ENCODE measurements around the gene RFX5. TPM values are rescaled to one million over a fixed set of nuclear protein-coding genes. Genes with fewer than 3 reads are reported as not detected.

Gene RFX5
- total RNA-seq, 1 experiment from 2014 or later = 34.1 TPM

Other genes starting within 250 kb of the RFX5 start
- gene SEMA6C, start 200.6 kb downstream of the RFX5 start, total RNA-seq (2014; rRNA removed) = 2.0 and 2.8 TPM in 2 replicates
- not detected in 2 replicates for gene TNFAIP8L2, start 190.6 kb downstream of the RFX5 start, total RNA-seq (2014; rRNA removed)
- gene LYSMD1, start 181.3 kb downstream of the RFX5 start, total RNA-seq (2014; rRNA removed) = 6.3 and 7.5 TPM in 2 replicates
- 80.3 and 82.4 TPM in 2 replicates for gene SCNM1, start 181.1 kb downstream of the RFX5 start, total RNA-seq (2014; rRNA removed)
- 1.8 and 2.7 TPM in 2 replicates for gene TMOD4, start 171.3 kb downstream of the RFX5 start, total RNA-seq (2014; rRNA removed)
- gene VPS72, start 157.1 kb downstream of the RFX5 start, total RNA-seq (2014; rRNA removed) = 75.1 and 94.7 TPM in 2 replicates
- 63.3 and 78.3 TPM in 2 replicates for gene PIP5K1A, start 148.7 kb downstream of the RFX5 start, total RNA-seq (2014; rRNA removed)
- gene PSMD4, start 92.5 kb downstream of the RFX5 start, total RNA-seq (2014; rRNA removed) = 404 and 469 TPM in 2 replicates
- gene ZNF687, start 65.0 kb downstream of the RFX5 start, total RNA-seq (2014; rRNA removed) = 24.6 and 30.3 TPM in 2 replicates
- gene PI4KB, start 19.8 kb downstream of the RFX5 start, total RNA-seq (2014; rRNA removed) = 75.6 and 99.5 TPM in 2 replicates
- gene SELENBP1, start 25.5 kb upstream of the RFX5 start, total RNA-seq (2014; rRNA removed) = 29.8 and 73.5 TPM in 2 replicates
- gene PSMB4, start 52.3 kb upstream of the RFX5 start, total RNA-seq (2014; rRNA removed) = 734 and 818 TPM in 2 replicates
- gene POGZ, start 112.2 kb upstream of the RFX5 start, total RNA-seq (2014; rRNA removed) = 30.5 and 77.9 TPM in 2 replicates
- gene CGN, start 164.1 kb upstream of the RFX5 start, total RNA-seq (2014; rRNA removed) = 13.3 and 20.1 TPM in 2 replicates
- gene TUFT1, start 193.1 kb upstream of the RFX5 start, total RNA-seq (2014; rRNA removed) = 33.9 and 46.9 TPM in 2 replicates

All from PC-3 (cell line).